Measurements from ENCODE around the gene ACTMAP. TPM values are rescaled to one million over a fixed set of nuclear protein-coding genes. Genes with fewer than 3 reads are reported as not detected.

Gene ACTMAP
- total and polyA plus RNA-seq, 9 of the 15 experiments (the other 6 are each of a cell fraction or from before 2014, with no cell fraction given) = 1.7 to 16.6 (median 4.9) TPM

DNA sequence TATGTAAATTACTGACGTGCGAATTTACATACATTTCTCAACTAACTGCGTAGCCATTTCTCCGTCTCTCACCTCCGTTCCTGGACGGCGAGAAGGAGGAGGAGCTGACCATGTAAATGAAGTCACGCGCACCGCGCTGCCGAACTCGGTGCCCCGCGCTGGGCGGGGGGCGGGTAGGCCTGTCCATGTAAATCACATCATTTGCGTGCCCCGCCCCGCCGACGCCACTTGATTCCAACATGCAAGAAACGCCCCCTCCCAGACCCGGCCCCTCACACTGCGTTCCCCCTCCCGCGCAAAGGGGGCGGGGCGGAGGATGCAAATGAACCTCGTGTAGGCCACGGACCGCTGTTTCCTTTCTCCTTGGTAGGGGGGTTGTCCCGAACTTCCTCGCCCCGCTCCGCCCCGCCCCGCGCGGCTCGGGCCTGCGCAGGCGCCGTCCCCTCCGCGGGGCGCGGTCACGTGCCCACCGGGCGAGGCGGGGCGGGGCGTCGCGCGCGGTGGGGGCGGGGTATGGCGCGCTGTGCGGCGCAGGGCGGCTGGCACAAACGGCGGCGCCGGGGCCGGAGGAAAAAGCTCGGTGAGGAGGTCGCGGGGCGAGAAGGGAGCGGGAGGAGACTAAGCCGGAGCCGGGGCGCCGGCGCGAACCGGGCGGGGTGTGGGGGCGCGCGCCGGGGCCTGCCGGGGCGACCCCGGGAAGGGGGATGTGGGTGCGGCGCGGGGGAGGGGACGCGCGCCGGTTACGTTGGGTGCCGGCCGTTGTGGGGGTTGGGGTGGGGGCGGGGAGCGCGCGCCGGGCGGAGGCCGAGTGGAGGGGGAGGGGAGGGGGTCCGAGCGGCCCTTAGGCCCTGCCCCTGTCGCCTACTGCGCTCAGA is 48.6 kb upstream of the ACTMAP start, which contains the start of gene EGLN2 (continued):
- TF ChIP-seq, protein P1, sequence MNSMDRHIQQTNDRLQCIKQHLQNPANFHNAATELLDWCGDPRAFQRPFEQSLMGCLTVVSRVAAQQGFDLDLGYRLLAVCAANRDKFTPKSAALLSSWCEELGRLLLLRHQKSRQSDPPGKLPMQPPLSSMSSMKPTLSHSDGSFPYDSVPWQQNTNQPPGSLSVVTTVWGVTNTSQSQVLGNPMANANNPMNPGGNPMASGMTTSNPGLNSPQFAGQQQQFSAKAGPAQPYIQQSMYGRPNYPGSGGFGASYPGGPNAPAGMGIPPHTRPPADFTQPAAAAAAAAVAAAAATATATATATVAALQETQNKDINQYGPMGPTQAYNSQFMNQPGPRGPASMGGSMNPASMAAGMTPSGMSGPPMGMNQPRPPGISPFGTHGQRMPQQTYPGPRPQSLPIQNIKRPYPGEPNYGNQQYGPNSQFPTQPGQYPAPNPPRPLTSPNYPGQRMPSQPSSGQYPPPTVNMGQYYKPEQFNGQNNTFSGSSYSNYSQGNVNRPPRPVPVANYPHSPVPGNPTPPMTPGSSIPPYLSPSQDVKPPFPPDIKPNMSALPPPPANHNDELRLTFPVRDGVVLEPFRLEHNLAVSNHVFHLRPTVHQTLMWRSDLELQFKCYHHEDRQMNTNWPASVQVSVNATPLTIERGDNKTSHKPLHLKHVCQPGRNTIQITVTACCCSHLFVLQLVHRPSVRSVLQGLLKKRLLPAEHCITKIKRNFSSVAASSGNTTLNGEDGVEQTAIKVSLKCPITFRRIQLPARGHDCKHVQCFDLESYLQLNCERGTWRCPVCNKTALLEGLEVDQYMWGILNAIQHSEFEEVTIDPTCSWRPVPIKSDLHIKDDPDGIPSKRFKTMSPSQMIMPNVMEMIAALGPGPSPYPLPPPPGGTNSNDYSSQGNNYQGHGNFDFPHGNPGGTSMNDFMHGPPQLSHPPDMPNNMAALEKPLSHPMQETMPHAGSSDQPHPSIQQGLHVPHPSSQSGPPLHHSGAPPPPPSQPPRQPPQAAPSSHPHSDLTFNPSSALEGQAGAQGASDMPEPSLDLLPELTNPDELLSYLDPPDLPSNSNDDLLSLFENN (IDR thresholded peaks at IDR 0.05; ENCODE audit: low read depth in 2 of 2, low read length in 2 of 2) = 0 out of 4 replicates have a peak, but pooled peaks of 1 of the 2 experiments have one; percentile 42
- TF ChIP-seq, protein P2, sequence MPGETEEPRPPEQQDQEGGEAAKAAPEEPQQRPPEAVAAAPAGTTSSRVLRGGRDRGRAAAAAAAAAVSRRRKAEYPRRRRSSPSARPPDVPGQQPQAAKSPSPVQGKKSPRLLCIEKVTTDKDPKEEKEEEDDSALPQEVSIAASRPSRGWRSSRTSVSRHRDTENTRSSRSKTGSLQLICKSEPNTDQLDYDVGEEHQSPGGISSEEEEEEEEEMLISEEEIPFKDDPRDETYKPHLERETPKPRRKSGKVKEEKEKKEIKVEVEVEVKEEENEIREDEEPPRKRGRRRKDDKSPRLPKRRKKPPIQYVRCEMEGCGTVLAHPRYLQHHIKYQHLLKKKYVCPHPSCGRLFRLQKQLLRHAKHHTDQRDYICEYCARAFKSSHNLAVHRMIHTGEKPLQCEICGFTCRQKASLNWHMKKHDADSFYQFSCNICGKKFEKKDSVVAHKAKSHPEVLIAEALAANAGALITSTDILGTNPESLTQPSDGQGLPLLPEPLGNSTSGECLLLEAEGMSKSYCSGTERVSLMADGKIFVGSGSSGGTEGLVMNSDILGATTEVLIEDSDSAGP (CRISPR knock-in tag; IDR thresholded peaks at IDR 0.05) = no peak
- peak; percentile 65 to 80 for TF ChIP-seq FOXK2 (conservative IDR thresholded peaks at IDR 0.05 in 1 of 2, IDR thresholded peaks at IDR 0.05 in 1 of 2; ENCODE audit: low read depth in 2 of 2)
- TF ChIP-seq BACH1 (tag; IDR thresholded peaks at IDR 0.05) = no peak
- TF ChIP-seq ZNF589 (CRISPR knock-in tag; IDR thresholded peaks at IDR 0.05; ENCODE audit: low read depth) = 0 out of 2 replicates have a peak, but pooled peaks have one; percentile 52
- peak; percentile 38 for TF ChIP-seq PRPF4 (IDR thresholded peaks at IDR 0.05; ENCODE audit: insufficient read depth, low read depth, low read length, poor library complexity, severe bottlenecking)
- no peak for TF ChIP-seq NCOA1 (IDR thresholded peaks at IDR 0.05; ENCODE audit: low read depth)
- no peak for TF ChIP-seq ZNF124 (CRISPR knock-in tag; IDR thresholded peaks at IDR 0.05)
- peak; percentile 79 for TF ChIP-seq POLR2H (tag; IDR thresholded peaks at IDR 0.05; ENCODE audit: low read depth)
- TF ChIP-seq ZNF583 (CRISPR knock-in tag; IDR thresholded peaks at IDR 0.05) = no peak
- TF ChIP-seq ETS1 (conservative IDR thresholded peaks at IDR 0.05; ENCODE audit: control insufficient read depth, low read depth, low read length) = 0 out of 2 replicates have a peak, but pooled peaks have one; percentile 19
- TF ChIP-seq ARID2 (IDR thresholded peaks at IDR 0.05) = no peak
- TF ChIP-seq ZNF764 (CRISPR knock-in tag; IDR thresholded peaks at IDR 0.05; ENCODE audit: low read depth) = no peak
- no peak for TF ChIP-seq NR2C2 (CRISPR knock-in tag; IDR thresholded peaks at IDR 0.05)
- TF ChIP-seq NR2C2 (tag; IDR thresholded peaks at IDR 0.05) = peak; percentile 42; the same call in 1 of the 2 replicates
- TF ChIP-seq, protein P3, sequence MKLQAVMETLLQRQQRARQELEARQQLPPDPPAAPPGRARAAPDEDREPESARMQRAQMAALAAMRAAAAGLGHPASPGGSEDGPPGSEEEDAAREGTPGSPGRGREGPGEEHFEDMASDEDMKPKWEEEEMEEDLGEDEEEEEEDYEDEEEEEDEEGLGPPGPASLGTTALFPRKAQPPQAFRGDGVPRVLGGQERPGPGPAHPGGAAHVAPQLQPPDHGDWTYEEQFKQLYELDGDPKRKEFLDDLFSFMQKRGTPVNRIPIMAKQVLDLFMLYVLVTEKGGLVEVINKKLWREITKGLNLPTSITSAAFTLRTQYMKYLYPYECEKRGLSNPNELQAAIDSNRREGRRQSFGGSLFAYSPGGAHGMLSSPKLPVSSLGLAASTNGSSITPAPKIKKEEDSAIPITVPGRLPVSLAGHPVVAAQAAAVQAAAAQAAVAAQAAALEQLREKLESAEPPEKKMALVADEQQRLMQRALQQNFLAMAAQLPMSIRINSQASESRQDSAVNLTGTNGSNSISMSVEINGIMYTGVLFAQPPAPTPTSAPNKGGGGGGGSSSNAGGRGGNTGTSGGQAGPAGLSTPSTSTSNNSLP (IDR thresholded peaks at IDR 0.05; ENCODE audit: borderline replicate concordance, low read depth, low read length) = peak; percentile 71; the same call in 1 of the 2 replicates
- TF ChIP-seq THRAP3 (IDR thresholded peaks at IDR 0.05; ENCODE audit: borderline replicate concordance) = no peak

Measured in K562 (cell line).